Ramos (cell line): ENCODE data around the gene PDGFB.

Experiments used
- in situ Hi-C: fragments of 300-500 bp; cut with MboI; formaldehyde crosslinking; loops from one replicate; pipeline ENCODE4 v1.14.3; 2022; ENCODE audit warnings: low sequenced_read_pairs; ENCODE audit not compliant: unreplicated experiment

Gene PDGFB

DNA sequence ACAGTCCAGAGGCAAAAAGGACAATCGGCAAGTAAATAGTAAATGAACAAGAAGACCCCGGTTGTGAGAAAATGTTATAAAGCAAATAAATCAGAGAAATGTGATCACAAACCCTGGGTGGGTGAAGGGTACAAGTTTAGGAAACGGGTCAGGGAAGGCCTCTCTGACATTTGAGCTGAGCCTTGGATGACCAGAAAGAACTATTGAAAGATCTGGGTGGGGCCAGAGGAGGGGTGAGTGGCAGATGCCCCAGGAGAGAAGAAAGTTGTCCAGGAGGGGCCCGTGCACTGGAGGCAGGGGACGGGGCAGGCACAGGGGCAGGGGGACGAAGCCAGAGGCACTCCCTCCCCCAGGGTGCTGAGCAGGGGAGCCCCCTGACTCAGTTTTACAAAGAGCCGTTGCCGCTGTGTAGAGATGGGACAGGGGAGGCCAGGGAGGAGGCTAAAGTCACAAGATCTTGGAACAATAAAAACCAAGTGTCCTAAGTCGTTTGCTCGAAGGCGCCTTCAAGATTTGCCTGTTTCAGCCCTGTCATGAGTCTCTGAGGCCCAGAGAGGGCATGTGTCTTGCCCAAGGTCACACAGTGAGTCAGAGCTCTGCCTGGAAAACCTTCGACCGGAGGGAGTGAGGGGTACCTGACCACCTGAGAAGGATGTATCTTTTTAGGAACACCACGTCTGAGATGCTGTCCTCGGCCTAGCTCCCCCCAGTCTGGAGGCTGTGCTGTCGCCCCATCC lies 10.8 kb upstream of the PDGFB start:
- in situ Hi-C loops: no loop called here

DNA sequence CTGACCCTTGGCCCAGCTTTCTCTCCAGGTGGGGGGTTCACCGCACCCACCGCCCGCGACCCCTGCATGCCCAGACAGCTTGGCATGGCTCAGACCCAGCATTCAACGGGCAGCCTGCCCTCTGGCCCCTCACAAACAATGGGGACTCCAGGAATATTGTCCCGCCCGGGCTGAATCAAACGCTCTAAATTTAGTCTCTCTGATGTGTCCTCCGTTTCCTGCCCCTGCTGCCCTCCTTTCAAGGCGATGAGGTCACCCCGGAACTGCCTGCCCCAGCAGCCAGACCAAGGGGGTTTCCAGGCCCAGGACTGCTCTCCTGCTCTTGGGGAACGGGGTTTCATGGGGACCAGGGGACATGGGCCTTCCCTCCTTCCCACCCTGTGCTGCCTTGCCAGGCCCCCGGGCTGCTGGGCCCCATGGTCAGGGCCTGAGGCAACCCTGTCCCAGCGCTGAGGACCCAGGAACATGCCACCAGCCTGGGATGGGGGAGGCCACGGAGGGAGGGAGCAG lies 10.1 kb upstream of the PDGFB start:
- in situ Hi-C loops: no loop called here

DNA sequence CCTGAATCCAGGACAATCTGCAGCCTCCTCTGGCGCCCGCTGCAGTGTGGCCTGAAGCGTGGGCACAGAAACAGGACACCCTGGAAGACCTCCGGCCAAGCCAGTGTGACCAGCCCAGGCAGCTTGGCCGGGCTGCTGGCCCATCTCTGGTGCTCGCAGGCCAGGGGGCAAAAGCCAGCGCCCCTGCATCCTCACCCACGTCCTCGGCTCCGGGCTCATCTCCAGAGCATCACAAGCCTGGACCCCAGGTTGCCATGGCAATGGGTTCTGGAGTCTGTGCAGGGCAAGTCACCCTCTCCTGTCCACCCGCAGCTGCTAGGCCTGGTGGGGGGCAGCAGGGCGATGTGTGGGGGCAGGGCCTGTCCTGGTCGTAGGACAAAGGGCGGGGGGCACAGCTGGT lies 9.3 kb upstream of the PDGFB start:
- in situ Hi-C loops: no loop called here

DNA sequence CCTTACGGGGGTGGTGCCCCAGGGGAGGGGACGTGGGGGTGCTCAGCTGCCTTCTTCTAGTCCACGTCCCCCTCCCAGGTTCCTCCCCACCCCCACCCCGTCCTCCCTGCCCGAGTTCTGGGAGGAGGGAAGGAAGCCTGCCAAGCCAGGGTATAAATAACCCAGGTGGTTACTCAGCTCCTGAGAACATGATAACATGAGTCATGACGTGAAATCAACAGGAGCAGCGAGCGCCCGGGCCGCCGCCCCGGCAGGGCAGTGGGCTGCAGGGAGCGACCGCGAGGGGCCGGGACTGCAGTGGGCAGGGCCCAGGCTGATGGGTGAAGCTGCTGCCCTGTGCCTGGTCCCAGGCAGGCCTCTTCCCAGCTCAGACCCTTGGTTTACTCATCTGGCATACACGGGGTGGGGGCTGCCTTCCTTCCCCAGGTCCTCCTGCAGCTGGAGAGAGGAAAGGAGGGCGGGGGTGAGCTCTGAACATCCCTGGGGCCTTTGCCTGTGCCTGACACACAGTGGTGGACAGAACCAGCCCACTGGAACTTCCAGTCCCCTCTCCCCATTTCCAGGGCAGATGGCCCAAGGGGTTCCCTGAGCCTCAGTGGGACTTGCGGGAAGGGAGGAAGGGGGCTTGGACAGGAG lies 8.8 kb upstream of the PDGFB start:
- in situ Hi-C loops: no loop called here

DNA sequence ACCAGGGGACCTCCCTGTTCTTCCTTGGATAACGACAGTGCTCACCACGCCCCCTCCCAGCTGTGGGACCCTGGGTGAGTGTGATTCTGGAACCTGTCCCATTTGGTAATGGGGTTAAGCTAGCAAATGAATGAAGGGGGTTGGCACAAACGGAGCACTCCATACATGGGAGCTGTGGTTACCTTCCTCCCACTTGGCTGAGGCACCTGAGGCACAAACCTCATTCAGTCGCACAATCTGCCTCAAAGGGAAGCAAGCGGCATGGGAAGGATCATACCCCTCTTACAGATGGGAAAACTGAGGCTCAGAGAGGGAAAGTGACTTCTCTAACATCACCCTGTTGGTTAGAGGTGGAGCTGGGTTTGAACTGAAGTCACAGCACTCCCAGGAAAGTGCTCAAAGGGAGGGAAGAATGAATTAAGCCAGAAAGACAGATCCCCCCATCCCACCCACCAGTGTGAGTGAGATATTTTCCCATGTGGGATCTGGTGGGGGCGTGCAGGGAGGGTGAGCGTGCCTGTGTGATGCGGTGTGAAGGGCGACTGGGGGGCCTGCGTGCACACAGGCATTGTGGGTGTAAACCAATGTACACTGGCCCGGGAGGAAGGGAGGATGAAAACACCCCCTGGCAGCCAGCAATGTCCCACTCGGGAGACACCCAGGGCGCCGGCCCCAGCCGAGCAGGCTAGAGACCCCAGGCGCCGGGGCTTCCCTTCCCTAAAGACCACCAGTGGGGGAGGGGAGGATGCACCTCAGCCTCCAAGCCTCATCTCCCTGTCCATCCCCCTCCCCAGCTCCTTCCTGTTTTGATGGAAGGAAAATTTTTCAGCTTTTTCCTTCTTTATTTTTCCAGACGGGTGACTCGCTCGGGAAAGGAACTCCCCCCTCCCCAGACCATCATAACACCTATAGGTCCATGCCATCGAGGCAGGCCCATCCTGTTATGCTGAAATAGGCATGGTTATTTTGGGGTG lies 8.0 kb upstream of the PDGFB start:
- in situ Hi-C loops: no loop called here

DNA sequence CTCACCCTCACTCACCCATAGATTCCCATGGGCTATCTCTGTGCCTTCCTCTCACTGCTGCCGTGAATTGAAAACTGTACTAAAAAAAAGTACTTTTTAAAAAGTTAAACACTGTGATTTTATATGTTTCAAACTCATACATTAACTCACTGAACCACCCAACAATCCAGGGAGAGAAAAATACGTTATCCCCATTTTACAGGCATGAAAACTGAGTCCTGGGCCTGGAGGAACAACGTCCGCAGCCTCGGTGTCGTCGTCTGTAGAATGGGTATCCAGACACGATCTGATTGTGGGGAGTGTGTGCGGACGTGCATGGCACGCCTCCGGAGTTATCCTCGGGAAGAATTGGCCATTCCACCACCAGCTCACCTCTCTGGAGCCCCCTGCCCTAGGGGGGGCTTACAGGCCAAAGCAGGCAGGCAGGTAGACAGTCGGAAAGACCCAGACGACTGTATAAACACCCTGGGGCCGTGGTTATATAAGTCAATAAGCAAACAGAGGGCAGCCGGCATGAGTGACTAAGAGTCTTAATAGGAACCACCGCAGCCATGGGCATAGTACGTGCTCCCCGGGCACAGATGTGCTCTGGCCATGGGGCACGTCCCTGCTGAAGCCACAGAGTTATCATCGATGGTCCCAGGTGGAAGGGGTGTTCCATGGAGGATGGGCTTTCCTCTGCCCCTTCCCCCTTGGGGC lies 7.1 kb upstream of the PDGFB start:
- in situ Hi-C loops: no loop called here

DNA sequence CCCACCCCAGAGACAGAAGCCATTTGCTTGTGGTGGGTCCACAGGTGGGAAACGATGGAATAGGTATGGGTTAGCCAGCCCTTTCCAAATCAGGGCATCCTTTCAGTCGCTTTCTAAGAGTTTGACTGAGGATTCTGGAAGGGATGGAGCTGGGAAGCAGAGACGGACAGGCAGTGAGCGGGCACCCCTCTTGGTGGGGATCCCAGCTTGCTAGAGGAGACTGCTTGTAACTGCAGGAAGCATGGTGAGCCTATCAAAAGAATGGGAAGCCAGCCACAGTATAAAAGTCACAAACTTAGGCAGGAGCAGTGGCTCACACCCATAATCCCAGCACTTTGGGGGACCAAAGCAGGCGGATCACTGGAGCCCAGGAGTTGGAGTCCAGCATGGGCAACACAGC lies 6.1 kb upstream of the PDGFB start:
- in situ Hi-C loops: no loop called here

DNA sequence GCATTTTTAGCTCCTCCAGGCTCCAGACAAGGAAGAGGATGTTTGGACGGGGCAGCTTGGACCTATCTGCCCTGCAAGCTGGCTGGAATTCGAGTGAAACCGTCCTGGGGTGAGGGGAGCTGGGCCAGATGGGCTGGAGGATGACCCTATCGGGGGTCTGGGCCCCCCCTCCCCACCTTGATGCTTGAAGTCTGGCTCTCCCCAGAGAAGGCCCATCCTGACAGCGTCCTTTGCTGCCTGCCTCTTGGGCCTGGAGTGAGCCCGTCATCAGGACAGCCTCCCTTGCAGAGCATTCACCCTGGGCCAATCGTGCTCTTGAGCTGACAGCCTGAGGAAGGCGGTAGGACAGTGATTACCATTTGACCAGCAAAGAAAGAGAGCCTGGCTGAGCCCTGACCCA lies 5.3 kb upstream of the PDGFB start:
- in situ Hi-C loops: no loop called here

DNA sequence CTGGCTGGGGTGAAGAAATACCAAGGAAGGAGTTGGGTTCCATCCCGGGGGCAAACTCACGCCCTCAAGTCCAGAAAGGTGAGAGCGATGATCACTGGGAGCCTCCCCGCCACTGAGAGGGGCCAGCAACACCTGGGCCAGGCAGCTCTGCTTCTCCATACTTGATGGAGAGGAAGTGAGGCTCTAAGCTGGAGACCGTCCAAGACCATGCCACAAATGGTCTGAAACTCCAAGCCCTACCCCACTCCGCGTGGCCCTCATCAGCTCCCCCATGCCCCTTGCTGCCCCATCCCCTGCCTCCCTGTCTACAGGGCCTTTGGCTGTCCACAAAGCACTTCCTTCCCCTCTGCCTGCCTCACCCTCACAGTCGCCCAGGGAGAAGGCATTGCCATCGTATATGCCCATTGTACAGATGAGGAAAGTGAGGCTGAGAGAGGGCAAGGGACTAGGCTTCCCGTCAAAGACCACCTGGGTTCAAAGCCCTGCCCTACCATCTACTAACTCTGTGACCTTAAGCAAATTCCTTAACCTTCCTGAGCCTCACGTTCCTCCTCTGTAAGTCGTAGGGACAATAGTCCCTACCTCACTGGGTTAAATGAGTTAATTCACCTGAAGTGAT lies 4.4 kb upstream of the PDGFB start:
- in situ Hi-C loops: no loop called here

DNA sequence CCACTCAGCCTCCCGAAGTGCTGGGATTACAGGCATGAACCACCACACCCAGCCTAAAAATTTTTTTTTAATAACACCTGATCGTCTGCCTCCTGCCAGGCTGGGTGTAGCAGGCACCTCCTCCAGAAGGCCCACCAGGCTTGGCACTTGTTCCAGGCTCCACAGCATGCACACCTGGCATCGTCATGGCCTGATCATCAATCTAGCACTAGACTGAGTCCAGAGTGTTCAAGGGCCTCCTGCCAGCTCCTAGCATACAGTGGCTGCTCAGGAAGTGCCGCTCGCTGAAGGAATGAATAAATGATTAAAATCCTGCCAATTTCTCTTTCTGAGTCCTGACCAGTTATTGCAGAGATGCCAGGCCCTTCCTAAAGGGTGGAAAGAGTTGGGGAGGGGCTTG lies 3.5 kb upstream of the PDGFB start:
- in situ Hi-C loops: no loop called here

DNA sequence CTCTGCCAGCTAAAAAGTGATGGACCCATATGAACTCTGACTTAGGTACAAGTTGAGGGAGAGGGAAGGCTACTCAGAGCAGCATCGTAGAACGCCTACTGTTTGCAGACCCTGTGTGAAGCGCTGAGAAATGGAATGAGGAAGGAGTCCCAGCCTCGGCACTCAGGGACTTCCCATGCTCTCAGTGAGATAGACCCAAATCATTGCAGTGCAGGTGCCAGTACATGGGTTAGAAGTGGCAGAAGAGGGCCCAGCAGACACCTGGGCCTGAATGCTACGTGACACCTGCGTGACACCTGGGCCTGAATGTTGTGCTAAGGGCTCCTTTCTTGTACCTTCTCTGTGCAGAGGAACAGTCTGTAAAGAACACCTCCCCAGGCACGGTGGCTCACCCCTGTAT lies 2.6 kb upstream of the PDGFB start:
- in situ Hi-C loops: no loop called here

DNA sequence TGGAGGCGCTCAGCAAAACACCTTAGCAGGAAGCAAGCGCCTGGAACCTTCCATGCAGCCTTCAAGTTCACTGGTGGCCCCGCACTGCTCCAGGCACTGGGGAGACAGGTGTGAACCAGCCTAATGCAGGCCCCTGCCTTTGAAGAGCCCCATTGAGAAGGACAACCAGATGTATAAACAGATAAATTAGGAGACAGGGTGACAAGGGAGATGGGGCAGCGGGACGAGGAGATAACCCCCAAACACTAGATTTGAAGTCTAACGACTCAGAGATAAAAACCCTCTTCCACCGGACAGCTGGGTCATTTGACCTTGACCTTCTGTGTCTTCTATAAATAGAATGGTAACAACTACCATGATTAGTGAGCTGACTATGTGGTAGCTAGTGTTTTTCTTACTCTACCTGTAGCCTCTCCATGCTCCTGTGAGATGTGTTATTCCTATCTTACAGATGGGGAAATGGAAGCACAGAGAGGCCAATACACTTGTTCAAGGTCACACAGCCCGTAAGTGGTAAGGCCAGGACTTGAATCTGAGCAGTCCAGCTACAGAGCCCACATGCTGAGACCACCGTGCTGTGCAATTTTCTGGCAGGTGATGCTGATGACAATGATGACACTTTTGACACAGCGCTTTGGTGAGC lies 2.0 kb upstream of the PDGFB start:
- in situ Hi-C loops: no loop called here

DNA sequence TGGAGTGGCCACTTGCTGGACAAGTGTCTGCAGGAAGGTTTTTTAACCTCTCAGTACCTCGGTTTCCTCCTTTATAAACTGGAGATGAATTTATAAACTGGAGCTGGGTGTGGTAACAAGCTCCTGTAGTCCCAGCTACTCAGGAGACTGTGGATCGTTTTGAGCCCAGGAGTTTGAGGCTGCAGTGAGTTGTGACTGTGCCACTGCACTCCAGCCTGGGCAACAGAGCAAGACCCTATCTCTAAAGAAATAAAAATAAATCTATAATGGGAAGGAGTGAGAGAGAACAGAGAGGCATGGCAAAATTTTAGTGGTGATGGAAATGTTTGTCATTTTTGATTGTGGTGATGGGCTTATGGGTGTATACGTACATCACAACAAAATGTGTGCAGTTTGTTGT lies 1.4 kb upstream of the PDGFB start:
- in situ Hi-C loops: no loop called here

DNA sequence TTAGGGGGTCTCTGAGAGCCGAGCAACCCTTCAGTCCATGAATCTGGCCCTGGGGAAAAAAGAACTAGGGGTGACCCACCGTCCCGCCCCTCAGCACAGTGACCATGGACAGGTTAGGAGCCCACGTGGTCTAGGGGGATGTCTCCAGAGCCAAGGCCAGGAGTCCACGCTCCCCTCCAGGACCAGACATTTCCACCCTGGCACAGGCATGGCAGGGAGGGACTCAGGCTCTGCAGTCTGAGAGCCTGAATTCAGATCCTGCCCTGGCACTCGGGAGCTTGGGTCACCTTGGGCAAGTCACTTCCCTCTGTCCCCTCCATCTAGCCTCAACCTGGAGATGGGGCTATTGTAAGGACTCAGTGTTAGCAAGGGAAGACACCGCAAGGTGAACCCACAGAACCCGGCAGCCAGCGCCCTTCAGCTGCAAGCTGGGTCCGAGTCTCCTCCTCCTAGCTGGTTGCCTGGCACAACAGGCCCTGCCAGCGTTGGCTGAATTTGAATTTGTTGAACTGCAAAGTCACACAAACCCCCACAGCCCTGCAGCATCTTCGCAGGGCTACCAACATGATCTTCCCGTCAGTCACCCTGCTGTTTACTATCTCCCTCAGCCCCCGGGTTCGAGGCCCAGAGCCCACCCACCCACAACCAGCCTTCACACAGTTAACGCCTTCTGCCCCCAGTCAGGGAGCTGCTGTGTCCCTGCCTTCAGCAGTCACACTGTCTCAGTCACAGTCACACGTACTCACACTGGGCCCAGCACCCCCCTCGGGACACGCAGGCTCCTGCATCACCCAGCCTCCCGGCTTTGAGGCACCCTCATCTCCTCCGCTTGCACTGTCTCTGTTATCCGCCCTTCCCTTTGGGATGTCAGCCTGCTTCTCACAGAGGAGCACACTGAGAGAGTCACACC lies 603 bp upstream of the PDGFB start:
- in situ Hi-C loops: no loop called here

DNA sequence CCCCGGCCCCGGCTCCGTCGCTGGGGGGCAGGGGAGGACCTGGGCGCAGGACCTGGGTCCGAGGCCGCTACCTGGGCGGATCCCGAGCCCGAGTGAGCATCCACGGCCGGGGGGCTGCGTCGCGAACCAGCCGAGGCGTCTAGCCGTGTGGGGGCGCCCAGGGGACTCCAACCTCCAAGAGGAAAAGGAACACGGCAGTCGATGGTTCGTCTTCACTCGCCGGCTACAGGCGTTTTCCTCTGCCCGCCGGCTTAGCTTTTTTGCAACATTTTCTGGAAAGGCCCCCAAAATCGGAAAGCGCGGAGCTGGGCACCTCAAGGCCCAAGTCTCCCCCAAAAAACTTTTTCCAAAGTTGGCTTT lies 666 bp downstream of the PDGFB start:
- in situ Hi-C loops: no loop called here

DNA sequence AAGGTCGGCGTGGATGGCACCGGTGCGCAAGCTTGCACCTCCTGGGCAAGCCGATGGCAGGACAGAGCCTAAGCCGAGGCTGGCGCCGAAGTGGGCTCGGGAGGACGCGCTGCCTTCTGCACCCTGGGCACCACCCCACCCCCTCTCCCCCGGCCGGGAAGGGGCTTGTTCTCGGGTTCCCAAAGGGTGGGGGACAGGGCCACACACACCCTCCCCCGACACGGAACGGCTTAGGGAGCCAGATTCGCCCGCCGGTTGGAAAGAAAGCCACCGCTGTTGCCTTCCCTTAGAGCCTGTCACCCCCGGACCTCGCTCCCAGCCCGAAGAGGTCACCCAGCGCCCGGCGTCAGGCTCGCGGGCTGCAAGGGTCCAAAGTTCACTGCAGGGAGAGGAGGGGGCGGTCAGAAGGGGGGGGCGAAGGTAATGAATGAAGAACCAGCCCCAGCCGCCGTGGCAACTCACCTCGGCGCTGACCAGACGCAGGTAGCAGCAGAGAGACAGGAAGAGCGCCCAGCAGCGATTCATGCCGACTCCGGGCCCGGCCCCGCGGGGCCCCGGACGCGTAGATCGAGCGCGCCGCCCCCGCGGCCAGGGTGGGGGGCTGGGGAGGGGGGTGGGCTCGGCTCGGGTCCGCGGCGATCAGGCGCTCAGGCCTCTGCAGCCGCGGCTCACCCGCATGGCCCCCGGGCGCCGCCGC lies 1.2 kb downstream of the PDGFB start:
- in situ Hi-C loops: no loop called here

DNA sequence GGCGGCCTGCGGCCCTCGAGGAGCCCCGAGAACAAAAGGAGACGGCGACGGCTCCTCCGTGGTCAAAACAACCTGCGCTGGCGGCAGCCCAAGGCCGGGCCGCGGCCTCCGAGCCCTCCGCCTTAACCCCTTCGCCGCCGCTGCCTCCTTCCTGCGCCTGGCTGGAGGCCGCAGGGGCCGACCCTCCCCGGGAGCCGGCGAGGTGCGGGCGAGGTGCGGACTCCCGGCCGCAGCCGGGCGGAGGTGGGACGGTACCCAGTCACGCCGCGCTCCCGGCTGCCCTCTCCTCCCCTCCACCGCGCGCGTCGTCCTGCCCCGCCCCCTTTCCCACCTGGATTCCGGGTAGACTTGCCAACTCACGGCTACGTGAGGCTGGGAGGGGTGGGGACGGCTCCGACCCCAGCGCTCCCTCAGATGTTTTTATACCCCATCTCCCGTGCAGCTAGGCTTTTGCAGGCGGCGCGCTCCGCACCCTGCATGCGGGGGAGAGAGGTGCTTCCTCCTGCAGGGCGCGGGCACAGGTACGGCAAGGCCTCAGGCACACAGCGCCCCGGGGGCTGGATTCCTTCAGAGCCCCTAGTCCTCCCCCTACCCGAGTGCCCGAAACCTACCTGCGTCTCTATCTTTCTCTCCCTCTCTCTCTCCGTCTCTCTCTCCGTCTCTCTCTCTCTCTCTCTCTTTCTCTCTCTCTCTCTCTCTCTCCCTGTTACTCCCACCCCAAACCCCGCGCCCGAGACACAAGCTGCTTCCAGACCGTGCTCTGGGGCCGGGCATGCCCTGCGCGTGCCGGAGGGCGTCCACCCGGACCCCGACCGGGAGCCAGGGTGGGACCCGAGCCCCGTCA lies 2.0 kb downstream of the PDGFB start:
- in situ Hi-C loops: no loop called here
